NCI-H2171 (cell line): ENCODE results near the gene LRRC8B.
"Not testable (repeated sequence)": the region's sequence is repeated elsewhere in the genome, so short reads cannot be mapped to it uniquely, and the experiment has no call there.

Experiments
- DNase-seq: peaks from one replicate; lab custom pipeline; 2025; lab: John Stamatoyannopoulos, UW

The LRRC8B gene

DNA sequence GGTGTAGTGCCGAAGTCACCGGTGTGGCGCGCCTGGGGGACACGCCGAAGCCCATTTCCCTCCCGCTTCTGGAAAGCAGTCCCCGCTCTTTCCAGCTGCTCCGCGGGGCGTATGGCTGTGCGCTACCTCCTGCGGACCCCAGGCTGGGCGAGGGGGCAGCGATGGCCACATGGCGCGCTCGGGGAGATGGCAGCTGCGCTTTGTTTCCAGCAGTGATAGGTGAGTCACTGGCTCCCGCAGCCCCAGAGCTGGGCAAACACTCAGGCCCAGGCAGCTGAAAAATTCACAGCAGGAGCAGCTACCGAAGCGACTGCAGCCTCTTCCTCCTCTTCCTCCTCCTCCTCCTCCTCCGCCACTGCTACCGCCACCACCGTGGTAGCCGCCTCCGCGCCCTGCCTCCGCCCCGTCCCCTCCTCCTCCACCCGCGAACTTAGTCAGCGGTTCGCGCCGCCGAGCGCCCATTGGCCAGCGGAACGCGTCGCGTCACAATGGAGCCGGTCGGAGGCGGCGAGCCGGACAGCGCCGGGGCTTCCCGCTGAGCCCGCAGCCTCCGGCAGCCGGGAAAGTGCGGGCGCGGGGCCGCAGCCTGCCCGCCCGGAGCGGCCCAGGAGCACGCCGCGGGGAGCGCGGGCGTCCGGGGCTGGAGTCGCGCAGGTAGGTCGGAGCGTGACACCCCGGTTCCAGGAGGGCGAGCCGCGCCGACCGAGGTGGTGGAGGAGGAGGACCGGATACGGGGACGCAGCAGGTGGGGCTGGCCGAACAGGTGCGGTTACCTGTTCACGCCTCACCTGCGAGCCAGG is at the start of gene LRRC8B:
Gene LRRC8B (plus strand): TSS at position 461 of the 800 bp plus-strand sequence. CDS start 57,822 bp downstream, outside the sequence.
- peak; percentile 76 for DNase-seq

DNA sequence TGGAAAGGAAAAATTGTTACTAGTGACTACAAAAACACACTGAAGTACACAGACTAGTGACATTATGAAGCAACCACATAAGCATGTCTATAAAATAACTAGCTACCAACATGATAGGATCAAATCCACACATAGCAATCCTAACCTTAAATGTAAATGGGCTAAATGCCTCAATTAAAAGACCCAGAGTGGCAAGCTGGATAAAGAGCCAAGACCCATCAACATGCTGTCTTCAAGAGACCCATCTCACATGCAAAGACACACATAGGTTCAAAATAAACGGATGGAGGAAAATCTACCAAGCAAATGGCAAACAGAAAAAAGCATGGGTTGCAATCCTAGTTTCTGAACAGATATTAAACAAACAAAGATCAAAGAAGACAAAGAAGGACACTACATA is 49.4 kb upstream of the LRRC8B start:
- no peak for DNase-seq

GRCh38 chr1:89476072-89476471 is 48.6 kb upstream of the LRRC8B start:
- DNase-seq = no peak

DNA sequence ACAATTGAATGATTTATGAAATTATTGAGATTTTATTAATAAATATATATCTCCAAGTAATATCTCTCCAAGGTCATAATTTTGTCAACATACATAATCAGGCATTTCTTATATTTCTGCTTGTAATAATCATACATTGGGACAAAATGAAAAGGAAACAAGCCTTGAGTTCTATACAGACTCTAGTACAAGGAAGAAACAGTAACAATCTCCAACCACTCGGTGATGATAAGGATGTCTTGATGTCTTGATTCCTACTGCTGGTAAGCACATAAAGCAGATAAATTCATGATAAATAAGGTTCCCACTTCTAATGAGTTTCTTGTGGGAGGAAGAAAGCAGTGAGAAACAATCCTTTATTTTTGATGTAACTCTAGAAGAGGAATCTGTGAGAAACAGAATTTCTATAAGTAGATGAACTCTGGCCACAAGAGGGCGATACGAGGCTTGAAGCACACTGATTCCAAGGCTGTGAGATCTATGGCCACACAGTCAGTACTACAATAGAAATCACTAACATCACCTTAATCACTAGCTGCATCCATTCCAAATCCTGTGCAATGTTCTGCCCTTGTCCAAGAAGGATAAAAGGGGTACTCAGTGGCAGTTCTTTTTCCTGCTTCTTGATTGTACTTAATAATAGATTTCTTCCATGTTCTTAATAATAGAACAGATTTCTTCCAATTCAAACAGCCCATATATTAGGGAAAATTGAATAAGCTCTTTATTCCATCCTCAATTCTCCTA is 41.4 kb upstream of the LRRC8B start:
- peak; percentile 54 for DNase-seq

- no peak for DNase-seq
Measured at GRCh38 chr1:89483757-89484077, 40.9 kb upstream of the LRRC8B start.

- DNase-seq = no peak
Measured at GRCh38 chr1:89484092-89485038, 40.3 kb upstream of the LRRC8B start.

- no peak for DNase-seq
Measured at GRCh38 chr1:89487972-89488371, 36.7 kb upstream of the LRRC8B start.

DNA sequence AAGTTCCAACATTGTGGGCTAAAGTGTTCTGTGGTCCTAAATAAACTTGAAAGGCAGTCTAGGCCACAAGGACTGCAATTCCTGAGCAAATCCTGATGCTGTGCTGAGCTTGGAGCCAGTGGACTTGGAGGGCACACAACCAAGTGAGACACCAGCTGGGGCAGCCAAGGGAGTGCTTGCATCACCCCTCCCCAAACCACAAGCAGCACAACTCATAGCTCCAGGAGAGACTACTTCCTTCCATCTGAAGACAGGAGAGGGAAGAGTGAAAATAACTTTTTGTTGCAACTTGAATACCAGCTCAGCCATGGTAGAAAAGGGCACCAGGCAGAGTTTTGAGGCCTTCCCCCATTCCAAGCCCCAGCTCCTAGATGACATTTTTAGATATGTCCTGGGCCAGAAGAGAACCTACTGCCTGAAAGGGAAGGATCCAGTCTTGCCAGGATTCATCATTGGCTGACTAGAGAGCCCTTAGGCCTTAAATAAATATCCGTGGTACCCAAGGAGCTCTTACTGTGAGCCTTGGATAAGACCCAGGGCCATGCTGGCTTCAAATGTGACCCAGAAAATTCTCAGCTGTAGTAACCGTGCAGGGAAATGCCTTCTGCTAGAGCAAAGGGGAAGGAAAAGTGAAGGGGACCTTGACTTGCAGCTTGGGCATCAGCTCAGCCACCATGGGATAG is 35.4 kb upstream of the LRRC8B start:
- DNase-seq = no peak

DNA sequence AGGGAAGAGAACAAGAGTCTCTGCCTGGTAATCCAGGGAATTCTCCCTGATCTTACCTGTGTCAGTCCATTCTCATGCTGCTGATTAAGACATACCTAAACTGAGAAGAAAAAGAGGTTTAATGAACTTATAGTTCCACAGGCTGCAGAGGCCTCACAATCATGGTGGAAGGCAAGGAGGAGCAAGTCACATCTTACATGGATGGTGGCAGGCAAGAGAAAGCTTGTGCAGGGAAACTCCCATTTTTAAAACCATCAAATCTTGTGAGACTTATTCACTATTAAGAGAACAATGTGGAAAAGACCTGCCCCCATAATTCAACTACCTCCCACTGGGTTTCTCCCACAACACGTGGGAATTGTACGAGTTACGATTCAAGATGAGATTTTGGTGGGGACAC is 34.2 kb upstream of the LRRC8B start:
- DNase-seq = no peak

- DNase-seq = no peak
Measured at GRCh38 chr1:89499320-89499719, 25.3 kb upstream of the LRRC8B start.

DNA sequence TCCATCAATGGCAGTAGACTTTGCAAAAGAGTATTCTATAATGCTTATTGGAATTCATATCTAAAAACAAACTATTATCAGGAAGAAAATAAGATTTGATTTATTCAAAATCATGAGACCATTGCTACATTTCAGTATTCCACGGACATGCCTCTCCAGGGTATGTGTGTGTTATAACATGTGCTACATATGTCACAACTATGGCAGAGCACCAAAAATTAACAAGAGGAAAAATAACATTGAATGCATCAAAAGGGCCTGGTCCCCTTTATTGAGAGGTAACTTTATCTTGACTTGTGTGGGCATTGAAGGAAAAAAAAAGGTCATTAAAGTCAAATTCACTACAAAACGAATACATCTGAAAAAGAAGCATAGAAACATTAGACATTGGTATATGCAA is 22.6 kb upstream of the LRRC8B start:
- no peak for DNase-seq

DNA sequence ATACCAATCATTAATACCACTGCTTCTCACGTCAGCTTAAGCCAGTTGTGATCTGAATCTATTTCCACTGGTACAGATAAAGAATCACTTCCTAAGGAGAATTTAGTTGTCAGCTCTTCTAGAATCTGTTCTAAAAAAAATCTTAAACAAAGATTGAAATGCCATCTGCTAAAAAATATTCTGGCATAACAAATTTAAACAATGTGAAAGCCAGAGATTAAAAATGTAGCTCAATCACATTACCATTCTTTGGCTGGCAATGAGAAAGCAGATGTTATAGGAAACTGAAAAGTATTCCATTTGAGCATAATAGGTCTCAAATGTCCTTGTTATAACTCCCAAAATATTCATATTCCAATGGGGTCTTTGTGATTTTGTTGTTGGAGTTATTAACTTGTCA is 21.7 kb upstream of the LRRC8B start:
- no peak for DNase-seq

- DNase-seq = no peak
Measured at GRCh38 chr1:89503690-89504089, 20.9 kb upstream of the LRRC8B start.

- DNase-seq = not testable (repeated sequence)
Measured at GRCh38 chr1:89510061-89510460, 14.6 kb upstream of the LRRC8B start.

DNA sequence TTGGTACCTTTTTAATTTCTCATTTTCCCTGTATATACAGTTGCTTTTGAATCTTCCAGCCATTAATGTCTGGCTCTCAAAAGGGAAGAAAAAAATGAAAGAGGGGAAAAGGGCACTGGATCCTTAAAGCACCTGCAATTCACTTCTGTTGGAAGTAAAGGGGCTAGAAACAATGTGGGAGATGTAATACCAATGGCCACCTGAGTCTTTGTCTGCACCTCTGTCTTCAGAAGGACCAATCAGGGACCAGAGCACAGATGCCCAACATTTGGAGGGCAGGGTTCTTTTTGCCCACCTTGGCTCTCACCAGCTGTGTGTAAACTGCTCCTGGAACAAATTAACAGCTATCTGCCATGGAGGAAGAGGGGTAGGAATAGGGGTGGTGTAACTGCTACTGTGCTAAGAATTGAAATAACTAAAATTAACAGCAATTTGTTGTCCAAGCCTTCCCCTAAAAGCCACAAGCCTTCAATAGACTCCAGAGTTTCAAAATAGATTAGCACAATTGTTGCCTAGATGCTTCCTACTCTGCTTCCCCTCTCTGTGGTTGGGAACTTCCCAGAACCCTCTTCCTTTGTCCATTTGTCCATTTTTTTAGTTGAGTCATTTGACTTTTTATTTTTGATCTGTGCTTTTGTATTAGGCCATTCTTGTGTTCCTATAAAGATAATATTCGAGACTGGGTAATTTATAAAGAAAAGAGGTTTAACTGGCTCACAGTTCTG is 11.5 kb upstream of the LRRC8B start:
- no peak for DNase-seq

DNA sequence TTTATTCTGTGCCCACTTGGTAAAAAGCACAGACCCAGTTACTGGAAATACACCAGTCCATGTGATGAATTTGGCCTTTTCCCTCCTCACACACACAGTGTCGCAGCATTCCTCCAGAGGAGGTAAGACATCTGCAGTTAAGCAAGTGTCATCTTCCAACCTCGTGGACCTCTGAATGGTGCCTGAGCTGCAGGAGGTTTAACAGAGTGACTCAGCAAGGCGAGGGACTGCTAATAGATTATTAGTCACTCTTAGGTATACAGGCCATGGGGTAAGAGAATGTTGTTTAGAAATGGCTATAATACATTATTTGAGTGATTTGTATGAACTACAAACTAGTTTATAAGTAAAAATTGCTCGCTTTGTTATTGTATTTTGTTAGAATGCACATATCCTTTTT is 8.6 kb upstream of the LRRC8B start:
- no peak for DNase-seq

DNA sequence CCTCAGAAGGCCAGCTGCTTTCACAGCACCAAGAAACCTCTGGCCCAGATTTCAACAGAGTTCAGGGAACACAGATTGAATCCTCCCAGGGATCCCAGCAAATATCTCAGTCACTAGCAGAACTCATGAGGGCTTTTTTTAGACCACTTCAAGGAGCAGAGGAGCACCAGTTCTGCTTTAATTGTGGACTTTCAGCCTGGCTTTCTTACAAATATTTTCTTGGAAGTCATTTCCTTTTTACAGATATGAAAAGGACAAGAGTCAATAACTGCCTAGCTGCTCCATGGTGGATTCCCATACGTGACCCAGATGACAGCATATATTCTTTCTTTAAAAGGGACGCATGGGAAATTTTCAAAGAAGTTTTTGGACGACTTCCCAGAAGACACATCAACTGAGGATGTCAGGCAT is 6.4 kb upstream of the LRRC8B start:
- no peak for DNase-seq

- DNase-seq = no peak
Measured at GRCh38 chr1:89519779-89520358, 4.8 kb upstream of the LRRC8B start.

DNA sequence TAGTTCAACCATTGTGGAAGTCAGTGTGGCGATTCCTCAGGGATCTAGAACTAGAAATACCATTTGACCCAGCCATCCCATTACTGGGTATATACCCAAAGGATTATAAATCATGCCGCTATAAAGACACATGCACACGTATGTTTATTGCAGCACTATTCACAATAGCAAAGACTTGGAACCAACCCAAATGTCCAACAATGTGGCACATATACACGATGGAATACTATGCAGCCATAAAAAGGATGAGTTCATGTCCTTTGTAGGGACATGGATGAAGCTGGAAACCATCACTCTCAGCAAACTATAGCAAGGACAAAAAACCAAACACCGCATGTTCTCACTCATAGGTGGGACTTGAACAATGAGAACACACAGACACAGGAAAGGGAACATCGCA is 2.7 kb upstream of the LRRC8B start:
- DNase-seq = not testable (repeated sequence)

DNA sequence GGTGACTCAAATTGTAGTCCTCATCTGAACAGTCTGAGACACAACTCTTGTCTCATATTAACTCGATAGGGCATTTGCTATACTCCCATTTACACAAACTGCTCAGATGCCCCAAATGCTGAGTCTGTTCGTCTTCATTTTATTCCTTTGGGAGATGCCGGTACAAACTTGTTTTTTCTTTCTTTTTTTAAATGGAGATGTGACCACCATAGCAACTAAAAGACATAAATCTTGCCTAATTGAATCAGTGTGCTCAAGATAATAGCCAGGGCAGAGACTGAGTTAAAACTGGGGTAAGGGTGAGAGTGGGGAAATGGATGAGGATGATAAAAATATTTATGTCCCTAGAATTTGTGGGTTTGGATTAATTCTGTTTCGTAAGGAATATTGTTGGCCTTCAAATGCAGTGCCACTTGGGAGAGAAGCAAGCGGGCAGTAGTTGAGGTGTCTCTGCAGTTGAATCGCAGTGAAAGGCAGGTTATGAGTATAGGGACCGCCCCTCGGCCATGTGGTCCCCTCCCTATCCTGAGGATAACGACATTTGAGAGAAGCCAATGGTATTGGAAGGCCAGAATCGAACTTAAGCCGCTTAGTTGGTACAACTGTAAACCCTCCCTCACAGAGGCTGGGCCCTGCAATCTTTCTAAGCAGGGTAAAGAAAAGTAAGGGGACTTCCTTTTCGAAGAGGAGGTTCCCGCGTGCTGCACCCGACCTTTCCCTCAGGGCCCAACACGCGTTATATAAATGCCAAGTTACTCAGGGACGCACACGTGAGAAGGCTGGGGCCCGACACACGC is 859 bp upstream of the LRRC8B start:
- DNase-seq = peak; percentile 39
